Breast epithelium (tissue), 3 donors: ENCODE data around the gene TM4SF4.

ENCODE experiments used
- POLR2A ChIP-seq: fragments of 450-650 bp; IDR thresholded peaks from one replicate; pipeline ENCODE4 v1.6.1; 2016; ENCODE audit warnings: antibody characterized with exemption, mild to moderate bottlenecking, moderate library complexity
- POLR2AphosphoS5 ChIP-seq, 3 donors: sonication (generic); formaldehyde crosslinking; IDR thresholded peaks; one replicate each; pipeline ENCODE4 v1.6.1; 2017; ENCODE audit warnings: antibody characterized with exemption in 3 of 3
- TF ChIP-seq, protein P1 (sequence below), 3 donors: fragments of 450-650 bp; IDR thresholded peaks; one replicate each; pipeline ENCODE4 v1.5.1; 2016 to 2017; ENCODE audit warnings: antibody characterized with exemption in 3 of 3, mild to moderate bottlenecking in 3 of 3, moderate library complexity in 3 of 3

DNA sequence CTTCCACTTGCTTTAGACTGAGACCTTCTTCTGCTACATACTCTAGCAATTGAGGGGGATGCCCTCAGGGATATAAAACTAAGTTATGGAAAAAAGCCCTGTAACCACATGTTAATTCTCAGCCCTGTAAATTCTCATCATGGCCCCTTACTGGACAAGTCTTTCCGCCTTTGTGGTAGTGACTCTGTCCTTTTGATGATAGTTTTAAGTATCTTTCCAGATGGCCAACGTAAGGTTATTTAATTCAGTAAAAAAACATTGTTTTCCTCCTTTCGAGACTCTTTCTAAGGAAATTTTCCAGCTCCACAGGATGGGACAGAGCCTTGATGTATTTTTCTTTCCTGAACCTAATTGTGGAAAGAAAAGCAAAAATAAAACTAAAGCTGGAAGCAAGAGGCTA lies 25.3 kb upstream of the TM4SF4 start:
- TF ChIP-seq, protein P1, sequence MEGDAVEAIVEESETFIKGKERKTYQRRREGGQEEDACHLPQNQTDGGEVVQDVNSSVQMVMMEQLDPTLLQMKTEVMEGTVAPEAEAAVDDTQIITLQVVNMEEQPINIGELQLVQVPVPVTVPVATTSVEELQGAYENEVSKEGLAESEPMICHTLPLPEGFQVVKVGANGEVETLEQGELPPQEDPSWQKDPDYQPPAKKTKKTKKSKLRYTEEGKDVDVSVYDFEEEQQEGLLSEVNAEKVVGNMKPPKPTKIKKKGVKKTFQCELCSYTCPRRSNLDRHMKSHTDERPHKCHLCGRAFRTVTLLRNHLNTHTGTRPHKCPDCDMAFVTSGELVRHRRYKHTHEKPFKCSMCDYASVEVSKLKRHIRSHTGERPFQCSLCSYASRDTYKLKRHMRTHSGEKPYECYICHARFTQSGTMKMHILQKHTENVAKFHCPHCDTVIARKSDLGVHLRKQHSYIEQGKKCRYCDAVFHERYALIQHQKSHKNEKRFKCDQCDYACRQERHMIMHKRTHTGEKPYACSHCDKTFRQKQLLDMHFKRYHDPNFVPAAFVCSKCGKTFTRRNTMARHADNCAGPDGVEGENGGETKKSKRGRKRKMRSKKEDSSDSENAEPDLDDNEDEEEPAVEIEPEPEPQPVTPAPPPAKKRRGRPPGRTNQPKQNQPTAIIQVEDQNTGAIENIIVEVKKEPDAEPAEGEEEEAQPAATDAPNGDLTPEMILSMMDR (IDR thresholded peaks at IDR 0.05): no peak
- TF ChIP-seq POLR2A: no peak
- TF ChIP-seq POLR2AphosphoS5 (IDR thresholded peaks at IDR 0.05): no peak
